ENCODE results near the gene LGR5. TPM values are rescaled to one million over a fixed set of nuclear protein-coding genes. Genes with fewer than 3 reads are reported as not detected.

The LGR5 gene
- total RNA-seq, 2 experiments from 2014 or later: not detected

DNA sequence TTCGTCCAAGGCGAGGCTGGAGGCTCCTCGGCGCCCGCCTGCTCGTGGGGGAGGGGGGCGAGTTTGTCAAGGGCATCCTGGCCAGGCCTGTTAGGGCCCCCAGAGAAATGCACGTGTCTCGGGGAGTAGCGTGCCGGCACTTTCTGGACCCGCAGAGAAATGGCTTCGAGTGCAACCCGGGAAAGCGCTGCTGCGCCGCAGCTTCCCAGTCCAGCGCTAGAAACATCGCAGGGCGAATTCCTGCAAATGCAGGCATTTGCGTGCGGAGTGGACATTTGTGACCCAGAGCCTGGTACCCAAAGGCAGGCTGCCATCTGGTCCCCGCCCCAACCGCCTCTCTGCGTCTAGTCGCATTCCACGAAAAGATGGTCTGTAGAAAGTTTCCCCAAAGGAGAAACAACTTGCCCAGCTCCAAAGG is 756 bp downstream of the LGR5 start:
- H3K36me3 Mint-ChIP-seq (ENCODE audit: low read depth): peaks cover 2% of the 10 kb centered on the region
- no peak overlapping the region for H3K27ac Mint-ChIP-seq
- H3K9me3 Mint-ChIP-seq (ENCODE audit: insufficient read depth): peaks cover 11% of the 10 kb centered on the region
- POLR2A ChIA-PET: no interaction called here
- peak overlapping the region; percentile 39 for H3K4me3 Mint-ChIP-seq
- H3K27me3 Mint-ChIP-seq (ENCODE audit: low read depth): peaks cover 66% of the 10 kb centered on the region
- DNase-seq (no peak), ATAC-seq (no peak)
- CTCF ChIA-PET: interaction anchor here (0.6 kb wide), 1 partner anchor 407 kb away, joined by 3 read pairs; no protein-coding TSS in a partner anchor
- peaks cover 23% of the 10 kb centered on the region for H3K4me1 Mint-ChIP-seq (ENCODE audit: low read depth)

GRCh38 chr12:71440763-71441748 is 1.5 kb downstream of the LGR5 start:
- CTCF ChIA-PET: no interaction called here
- DNase-seq: peak; percentile 25
- Mint-ChIP-seq H3K4me3 (peak overlapping the region; percentile 39), H3K27ac (no peak overlapping the region), H3K9me3 (ENCODE audit: insufficient read depth) (peaks cover 9% of the 10 kb centered on the region), H3K27me3 (ENCODE audit: low read depth) (peaks cover 64% of the 10 kb centered on the region), H3K36me3 (ENCODE audit: low read depth) (no peaks in the 10 kb centered on the region), H3K4me1 (ENCODE audit: low read depth) (peaks cover 23% of the 10 kb centered on the region)
- no peak for ATAC-seq
- POLR2A ChIA-PET: no interaction called here

DNA sequence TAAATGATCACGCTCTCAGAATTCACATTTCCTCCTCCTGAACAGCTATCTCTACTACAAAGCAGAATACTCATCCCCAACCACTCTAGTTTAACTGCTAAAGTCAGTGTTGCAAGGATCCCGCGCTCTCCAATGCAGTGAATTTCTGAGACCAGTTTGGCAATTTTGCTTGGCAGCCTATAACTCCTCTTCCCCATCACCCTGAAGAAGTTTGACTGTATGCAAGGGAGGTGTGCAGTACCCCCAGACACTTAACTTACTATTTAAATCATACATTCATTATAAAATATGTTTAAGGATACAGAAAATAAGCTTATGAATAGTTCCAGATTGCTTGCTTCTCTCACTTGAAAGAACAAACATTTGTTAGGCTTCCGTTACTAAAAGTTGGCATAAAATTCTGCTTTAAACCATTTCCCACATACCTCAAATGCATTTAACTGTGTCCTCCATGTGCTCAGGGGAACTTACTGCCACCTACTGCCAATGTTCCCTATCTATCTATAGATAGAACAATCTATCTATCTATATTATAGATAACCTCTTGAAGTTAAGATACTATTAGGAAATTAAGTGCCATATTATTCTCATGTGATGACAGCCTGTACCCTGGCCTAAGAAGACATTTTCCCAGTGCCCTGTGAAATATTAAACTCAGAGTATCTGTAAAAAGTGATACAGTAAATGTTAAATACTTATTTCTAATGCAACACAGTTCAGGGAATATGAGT is 2.4 kb downstream of the LGR5 start:
- POLR2A ChIA-PET: no interaction called here
- peaks cover 23% of the 10 kb centered on the region for H3K4me1 Mint-ChIP-seq (ENCODE audit: low read depth)

DNA sequence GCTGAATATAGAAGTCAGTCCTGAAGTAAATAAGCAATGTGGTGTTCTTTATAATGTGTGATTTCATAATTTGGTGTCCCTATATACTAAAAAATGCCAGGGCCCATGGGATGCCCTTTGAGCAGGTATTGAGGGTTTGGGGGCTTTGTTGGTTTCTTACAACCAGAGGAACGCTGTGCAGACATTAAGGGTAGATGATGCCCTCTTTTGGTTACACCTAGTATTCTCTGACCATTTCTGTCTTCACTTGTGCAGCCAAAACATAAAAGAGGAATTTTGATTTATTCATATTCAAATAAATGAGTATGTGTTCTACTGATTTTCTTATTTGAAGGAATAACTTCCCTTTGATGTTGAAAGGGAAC is 3.0 kb downstream of the LGR5 start:
- peaks cover 2% of the 10 kb centered on the region for H3K9me3 Mint-ChIP-seq (ENCODE audit: insufficient read depth)
- peaks cover 23% of the 10 kb centered on the region for H3K4me1 Mint-ChIP-seq (ENCODE audit: low read depth)
- ChIA-PET POLR2A (no interaction called here), CTCF (no interaction called here)
- no peak overlapping the region for H3K27ac Mint-ChIP-seq
- DNase-seq: no peak
- H3K4me3 Mint-ChIP-seq: no peak overlapping the region
- ATAC-seq: no peak
- no peaks in the 10 kb centered on the region for H3K36me3 Mint-ChIP-seq (ENCODE audit: low read depth)
- peaks cover 59% of the 10 kb centered on the region for H3K27me3 Mint-ChIP-seq (ENCODE audit: low read depth)

More for the DNA sequence above, 2.4 kb downstream of the LGR5 start:
- DNase-seq: no peak
- H3K27me3 Mint-ChIP-seq (ENCODE audit: low read depth): peaks cover 63% of the 10 kb centered on the region
- H3K9me3 Mint-ChIP-seq (ENCODE audit: insufficient read depth): peaks cover 5% of the 10 kb centered on the region
- H3K36me3 Mint-ChIP-seq (ENCODE audit: low read depth): no peaks in the 10 kb centered on the region
- no peak overlapping the region for H3K4me3 Mint-ChIP-seq
- no peak for ATAC-seq
- H3K27ac Mint-ChIP-seq: no peak overlapping the region
- CTCF ChIA-PET: no interaction called here

DNA sequence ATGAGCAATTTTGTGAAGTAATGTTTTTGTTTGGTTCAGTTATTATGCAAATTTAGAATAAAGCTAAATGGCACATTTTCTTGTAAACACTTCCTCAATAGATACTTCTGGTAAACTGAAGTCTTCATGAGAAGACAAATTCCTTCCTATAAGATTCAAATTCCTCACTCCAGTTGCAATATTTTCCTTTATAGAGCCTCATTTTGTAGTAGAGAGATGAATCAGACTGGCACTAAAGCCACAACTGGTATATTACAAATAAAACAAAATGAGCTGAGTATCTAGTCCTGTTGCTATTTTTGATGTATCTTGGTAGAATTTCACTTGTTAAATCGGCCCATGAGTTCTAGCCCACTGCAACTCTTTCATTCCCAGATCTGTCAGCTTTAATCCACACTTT is 5.5 kb downstream of the LGR5 start:
- Mint-ChIP-seq H3K4me3 (no peak overlapping the region), H3K27ac (no peak overlapping the region), H3K9me3 (ENCODE audit: insufficient read depth) (no peaks in the 10 kb centered on the region), H3K4me1 (ENCODE audit: low read depth) (peaks cover 13% of the 10 kb centered on the region), H3K36me3 (ENCODE audit: low read depth) (no peaks in the 10 kb centered on the region), H3K27me3 (ENCODE audit: low read depth) (peaks cover 45% of the 10 kb centered on the region)
- POLR2A ChIA-PET: no interaction called here
- DNase-seq (no peak), ATAC-seq (no peak)
- CTCF ChIA-PET: interaction anchor here (1.2 kb wide), 1 partner anchor 53 kb away, joined by 5 read pairs; no protein-coding TSS in a partner anchor

DNA sequence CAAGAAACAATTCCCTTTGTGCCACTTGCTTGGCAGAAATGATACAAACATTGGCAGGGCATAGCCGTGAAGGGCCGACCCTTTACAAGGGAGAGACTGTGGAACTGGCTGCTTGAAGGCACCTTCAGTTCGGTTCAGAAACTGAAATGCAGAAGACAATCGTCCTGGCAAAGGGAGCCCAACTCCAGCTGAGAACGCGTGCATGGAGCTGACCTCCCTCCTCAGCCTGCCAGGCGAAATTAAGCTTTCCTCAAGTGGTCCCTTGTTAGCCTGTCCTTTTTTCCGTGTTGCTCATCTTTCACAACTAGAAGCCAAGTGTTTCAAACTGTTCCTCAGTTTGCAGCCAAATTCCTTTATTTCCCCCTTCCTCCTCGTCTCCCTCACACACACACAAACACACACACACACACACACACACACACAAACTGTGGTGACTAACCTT is 8.1 kb downstream of the LGR5 start:
- Mint-ChIP-seq H3K9me3 (ENCODE audit: insufficient read depth) (no peaks in the 10 kb centered on the region), H3K4me3 (no peak overlapping the region), H3K36me3 (ENCODE audit: low read depth) (no peaks in the 10 kb centered on the region), H3K27me3 (ENCODE audit: low read depth) (peaks cover 27% of the 10 kb centered on the region), H3K4me1 (ENCODE audit: low read depth) (no peaks in the 10 kb centered on the region), H3K27ac (no peak overlapping the region)
- no peak for DNase-seq
- no peak for ATAC-seq
- POLR2A ChIA-PET: no interaction called here
- CTCF ChIA-PET: no interaction called here

GRCh38 chr12:71448150-71448581 is 8.6 kb downstream of the LGR5 start:
- CTCF ChIA-PET: no interaction called here
- Mint-ChIP-seq H3K27me3 (ENCODE audit: low read depth) (peaks cover 26% of the 10 kb centered on the region), H3K4me1 (ENCODE audit: low read depth) (no peaks in the 10 kb centered on the region)

DNA sequence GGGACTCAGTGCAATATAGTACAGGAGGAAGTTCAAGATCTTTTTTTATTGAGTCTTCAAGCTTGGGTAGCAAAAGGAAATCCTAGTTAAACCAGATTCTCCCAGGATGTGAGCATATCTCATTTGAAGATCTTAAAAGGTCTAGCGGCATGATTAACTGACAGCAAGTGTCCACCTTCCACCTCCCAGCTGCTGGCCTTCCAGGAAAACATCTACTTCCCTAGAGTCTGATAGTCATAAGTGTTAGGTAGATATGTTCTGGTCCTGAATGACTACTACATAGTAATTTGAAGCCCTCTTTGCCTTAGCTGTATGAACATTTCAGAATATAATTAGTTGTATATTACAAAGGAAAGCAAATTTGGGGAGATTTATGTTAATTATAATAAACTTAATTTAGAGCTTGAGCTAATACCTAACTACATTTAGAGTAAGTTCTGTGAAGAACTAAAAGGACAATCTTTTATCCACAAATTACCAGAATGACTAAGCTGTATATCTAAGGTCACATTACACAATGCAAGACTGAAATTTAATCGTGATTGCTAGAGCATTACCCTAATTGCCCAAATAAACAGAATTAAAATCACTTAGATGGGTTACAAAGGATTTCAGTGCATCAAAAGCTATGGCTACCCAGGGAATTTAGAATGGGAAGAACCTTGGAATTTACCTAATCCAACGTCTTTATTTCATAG is 9.9 kb downstream of the LGR5 start:
- Mint-ChIP-seq H3K36me3 (ENCODE audit: low read depth) (no peaks in the 10 kb centered on the region), H3K4me1 (ENCODE audit: low read depth) (no peaks in the 10 kb centered on the region), H3K9me3 (ENCODE audit: insufficient read depth) (no peaks in the 10 kb centered on the region), H3K27ac (no peak overlapping the region), H3K4me3 (no peak overlapping the region), H3K27me3 (ENCODE audit: low read depth) (peaks cover 27% of the 10 kb centered on the region)
- CTCF ChIA-PET: interaction anchor here (1.7 kb wide), 1 partner anchor 34 kb away, joined by 5 read pairs; no protein-coding TSS in a partner anchor
- DNase-seq: no peak
- no peak for ATAC-seq
- POLR2A ChIA-PET: no interaction called here

More at GRCh38 chr12:71448150-71448581, 8.6 kb downstream of the LGR5 start:
- H3K9me3 Mint-ChIP-seq (ENCODE audit: insufficient read depth): no peaks in the 10 kb centered on the region
- no peak overlapping the region for H3K4me3 Mint-ChIP-seq
- no peak for ATAC-seq
- POLR2A ChIA-PET: no interaction called here
- no peaks in the 10 kb centered on the region for H3K36me3 Mint-ChIP-seq (ENCODE audit: low read depth)
- no peak for DNase-seq
- no peak overlapping the region for H3K27ac Mint-ChIP-seq

GRCh38 chr12:71452006-71452405 is 12.4 kb downstream of the LGR5 start:
- Mint-ChIP-seq H3K27me3 (ENCODE audit: low read depth) (peaks cover 22% of the 10 kb centered on the region), H3K27ac (no peak overlapping the region), H3K9me3 (ENCODE audit: insufficient read depth) (no peaks in the 10 kb centered on the region), H3K36me3 (ENCODE audit: low read depth) (no peaks in the 10 kb centered on the region), H3K4me1 (ENCODE audit: low read depth) (no peaks in the 10 kb centered on the region), H3K4me3 (no peak overlapping the region)
- CTCF ChIA-PET: no interaction called here
- DNase-seq (no peak), ATAC-seq (no peak)
- POLR2A ChIA-PET: interaction anchor here (0.6 kb wide), 1 partner anchor 191 kb away, joined by 3 read pairs; no protein-coding TSS in a partner anchor

DNA sequence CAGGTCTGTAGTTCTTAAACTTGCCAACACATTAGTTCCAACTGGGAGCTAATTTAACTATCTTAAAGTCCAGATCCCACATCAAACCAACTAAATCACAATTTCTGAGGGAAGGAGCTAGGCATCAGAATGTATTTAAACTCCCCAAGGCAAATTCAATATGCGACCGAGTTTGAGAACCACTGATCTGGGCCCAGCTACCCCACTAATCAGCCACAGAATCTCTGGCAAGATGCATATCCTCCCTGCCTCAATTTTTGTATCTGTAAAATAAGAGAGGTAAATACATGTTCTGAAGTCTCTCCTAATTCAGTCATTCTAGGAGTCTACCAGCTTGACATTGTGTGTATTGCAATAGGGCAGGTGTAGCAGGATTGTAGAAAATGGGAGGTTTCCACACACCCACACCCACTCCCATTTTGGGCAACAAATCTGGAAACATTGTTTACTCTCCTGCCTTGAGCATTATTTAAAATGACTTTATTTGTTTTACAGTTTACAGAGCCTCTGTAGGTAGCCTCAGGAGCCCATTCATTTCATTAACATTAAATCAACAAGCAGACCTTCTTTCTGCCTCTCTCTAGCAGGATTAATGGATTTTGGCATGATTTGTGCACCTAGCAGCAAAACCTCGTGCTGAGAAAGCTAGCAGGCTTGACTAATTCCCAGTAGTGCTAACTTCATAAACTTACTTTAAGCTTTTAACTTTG is 15.6 kb downstream of the LGR5 start:
- H3K27me3 Mint-ChIP-seq (ENCODE audit: low read depth): peaks cover 16% of the 10 kb centered on the region
- ATAC-seq (no peak), DNase-seq (no peak)
- H3K36me3 Mint-ChIP-seq (ENCODE audit: low read depth): no peaks in the 10 kb centered on the region
- no peaks in the 10 kb centered on the region for H3K9me3 Mint-ChIP-seq (ENCODE audit: insufficient read depth)
- H3K4me1 Mint-ChIP-seq (ENCODE audit: low read depth): no peaks in the 10 kb centered on the region
- CTCF ChIA-PET: no interaction called here
- no peak overlapping the region for H3K4me3 Mint-ChIP-seq
- H3K27ac Mint-ChIP-seq: no peak overlapping the region
- POLR2A ChIA-PET: no interaction called here

- POLR2A ChIA-PET: no interaction called here
- no peaks in the 10 kb centered on the region for H3K4me1 Mint-ChIP-seq (ENCODE audit: low read depth)
- H3K27ac Mint-ChIP-seq: no peak overlapping the region
- H3K36me3 Mint-ChIP-seq (ENCODE audit: low read depth): no peaks in the 10 kb centered on the region
- DNase-seq (no peak), ATAC-seq (no peak)
- H3K9me3 Mint-ChIP-seq (ENCODE audit: insufficient read depth): no peaks in the 10 kb centered on the region
- H3K27me3 Mint-ChIP-seq (ENCODE audit: low read depth): peaks cover 16% of the 10 kb centered on the region
- CTCF ChIA-PET: interaction anchor here (1.3 to 1.4 kb wide), 2 partner anchors 9 to 40 kb away, joined by 3 read pairs; no protein-coding TSS in a partner anchor
- H3K4me3 Mint-ChIP-seq: no peak overlapping the region
Measured at GRCh38 chr12:71456316-71456715, 16.7 kb downstream of the LGR5 start.

Data from activated CD8-positive, alpha-beta T cell treated with anti-CD3 and anti-CD28 coated beads, Interleukin-2, amount 10 ng/mL, durations not matched to agents 7 days and 5 days (primary cell).